ENCODE data around the gene ANKRD6. TPM values are rescaled to one million over a fixed set of nuclear protein-coding genes. Genes with fewer than 3 reads are reported as not detected.

ANKRD6 gene
- polyA plus RNA-seq, 1 of the 3 experiments (the other 2 are of a cell fraction) = 2.6 TPM

- H2AFZ ChIP-seq (ENCODE audit: low read depth) = no peak overlapping the region
- ChIA-PET CTCF (interaction anchor here (1.2 kb wide), 1 partner anchor 12 kb away, joined by 3 read pairs; no protein-coding TSS in a partner anchor), POLR2A (no interaction called here)
- peaks cover 0 to 4% of the 10 kb centered on the region in 2 experiments; a peak in 1 of 4 replicates for H3K4me1 ChIP-seq (ENCODE audit: control insufficient read depth in 1 of 2, insufficient read depth in 2 of 2, low read depth in 1 of 2, low read length in 1 of 2)
- H4K20me1 ChIP-seq (ENCODE audit: insufficient read depth) = no peaks in the 10 kb centered on the region
- H3K9ac ChIP-seq = no peak overlapping the region
- H3K27me3 ChIP-seq (ENCODE audit: insufficient read depth) = no peaks in the 10 kb centered on the region
- no peak overlapping the region for H3K27ac ChIP-seq (ENCODE audit: low read depth in 2 of 2, low read length in 1 of 2)
- 60% methylated on average over 5 of the region's 5 CpGs for WGBS (ENCODE audit: low lambda C conversion rate)
- H3K9me2 ChIP-seq = no peaks in the 10 kb centered on the region
- no peak for DNase-seq
- H3K9me3 ChIP-seq = no peaks in the 10 kb centered on the region
- H3K36me3 ChIP-seq (replicated peaks in 1 of 2; ENCODE audit: control insufficient read depth in 1 of 2, insufficient read depth in 2 of 2, low read length in 1 of 2) = no peaks in the 10 kb centered on the region
- TF ChIP-seq RCOR1 (IDR thresholded peaks at IDR 0.05; ENCODE audit: low read length) (no peak), RAD21 (IDR thresholded peaks at IDR 0.05; ENCODE audit: low read length) (no peak), CTCF (IDR thresholded peaks at IDR 0.05) (no peak), FOXJ3 (CRISPR knock-in tag; IDR thresholded peaks at IDR 0.05) (no peak), USF2 (IDR thresholded peaks at IDR 0.05; ENCODE audit: borderline replicate concordance, low read depth, low read length) (no peak), EZH2phosphoT487 (IDR thresholded peaks at IDR 0.05; ENCODE audit: borderline replicate concordance, low read depth) (no peak), GABPA (IDR thresholded peaks at IDR 0.05; ENCODE audit: low read depth) (no peak), JUND (IDR thresholded peaks at IDR 0.05) (no peak), RXRA (IDR thresholded peaks at IDR 0.05; ENCODE audit: borderline replicate concordance, low read depth) (no peak), REST (IDR thresholded peaks at IDR 0.05; ENCODE audit: low read depth, low read length) (no peak), ZBTB33 (IDR thresholded peaks at IDR 0.05; ENCODE audit: borderline replicate concordance, low read depth) (no peak), MEF2A (IDR thresholded peaks at IDR 0.05; ENCODE audit: borderline replicate concordance, low read depth) (no peak), ELF1 (IDR thresholded peaks at IDR 0.05) (no peak), TCF12 (IDR thresholded peaks at IDR 0.05) (no peak), NRF1 (IDR thresholded peaks at IDR 0.05; ENCODE audit: low read depth, low read length) (no peak), TEAD4 (IDR thresholded peaks at IDR 0.05; ENCODE audit: borderline replicate concordance, insufficient read depth) (no peak)
- no peaks in the 10 kb centered on the region for H3F3A ChIP-seq (replicated peaks; ENCODE audit: insufficient read depth)
- no peaks in the 10 kb centered on the region for H3K79me2 ChIP-seq (ENCODE audit: insufficient read depth)
- no peak overlapping the region for H3K4me3 ChIP-seq (ENCODE audit: low read depth in 2 of 2, low read length in 1 of 2)
- H3K4me2 ChIP-seq = no peak overlapping the region
These were observed 121.2 kb downstream of the ANKRD6 start for GRCh38 chr6:89554106-89554505.
